Common myeloid progenitor, CD34-positive (primary cell): ENCODE results near the gene PAEP.
A peak's percentile ranks its signal among the peaks of the same experiment; 100 is the strongest.

ENCODE experiments used
- CTCF ChIA-PET: fragments of 350-600 bp; sonication (Branson Sonifier 250); formaldehyde crosslinking; loops from one replicate; lab custom pipeline; 2021; ENCODE audit warnings: antibody characterized with exemption; lab: Charles Lee
- POLR2A ChIA-PET: fragments of 350-600 bp; sonication (Branson Sonifier 250); formaldehyde crosslinking; loops from one replicate; lab custom pipeline; 2021; ENCODE audit warnings: antibody characterized with exemption; lab: Charles Lee
- DNase-seq, 3 donors: peaks; one replicate each; pipeline versions ENCODE4 v3.0.0 to v3.0.0-alpha.2; 2013
- H3K27ac ChIP-seq, 2 experiments: 1 replicate in 1 of 2; 2 replicates in 1 of 2; pipeline ENCODE4 v1.7.0; 2013; ENCODE audit warnings: inconsistent platforms in 2 of 2, low read length in 2 of 2, mild to moderate bottlenecking in 2 of 2, low read depth in 1 of 2, moderate library complexity in 1 of 2; ENCODE audit not compliant: severe bottlenecking in 2 of 2, insufficient read depth in 1 of 2, poor library complexity in 1 of 2
- H3K27me3 ChIP-seq, 5 experiments: replicated peaks in 2 of 5; 1 replicate in 3 of 5; 2 replicates in 2 of 5; pipeline versions ENCODE4 v1.6.1 to v1.7.0; 2013; ENCODE audit warnings: low read length in 4 of 5, mild to moderate bottlenecking in 2 of 5, moderate library complexity in 2 of 5, inconsistent platforms in 1 of 5; ENCODE audit not compliant: insufficient read depth in 5 of 5, control insufficient read depth in 4 of 5
- H3K36me3 ChIP-seq, 4 experiments: 1 replicate in 2 of 4; 2 replicates in 2 of 4; pipeline versions ENCODE4 v1.6.1 to v1.7.0; 2013; ENCODE audit warnings: low read length in 3 of 4, control low read depth in 1 of 4, mild to moderate bottlenecking in 1 of 4; ENCODE audit not compliant: control insufficient read depth in 4 of 4, insufficient read depth in 4 of 4
- H3K4me1 ChIP-seq, 4 experiments: 1 replicate in 3 of 4; 2 replicates in 1 of 4; pipeline versions ENCODE4 v1.6.1 to v1.7.1; 2013; ENCODE audit warnings: low read length in 3 of 4, mild to moderate bottlenecking in 3 of 4, control low read depth in 1 of 4, inconsistent platforms in 1 of 4, moderate library complexity in 1 of 4; ENCODE audit not compliant: control insufficient read depth in 4 of 4, insufficient read depth in 4 of 4; ENCODE audit errors: control extremely low read depth in 1 of 4
- H3K4me3 ChIP-seq, 7 experiments: 1 replicate in 4 of 7; 2 replicates in 3 of 7; pipeline versions ENCODE4 v1.5.1 to v1.7.0; 2013; ENCODE audit warnings: mild to moderate bottlenecking in 7 of 7, low read length in 6 of 7, moderate library complexity in 6 of 7, inconsistent platforms in 2 of 7, low read depth in 2 of 7, control low read depth in 1 of 7; ENCODE audit not compliant: insufficient read depth in 4 of 7, control insufficient read depth in 1 of 7; ENCODE audit errors: extremely low read depth in 1 of 7
- H3K9me3 ChIP-seq, 5 experiments: 1 replicate in 4 of 5; 2 replicates in 1 of 5; pipeline versions ENCODE4 v1.6.1 to v1.7.1; 2013; ENCODE audit warnings: low read length in 4 of 5, mild to moderate bottlenecking in 2 of 5, inconsistent platforms in 1 of 5, low read depth in 1 of 5, moderate library complexity in 1 of 5; ENCODE audit not compliant: control insufficient read depth in 4 of 5, insufficient read depth in 2 of 5; ENCODE audit errors: control extremely low read depth in 1 of 5
- WGBS: methylation state at CpG from one replicate; pipeline ENCODE4 v1.1.5; 2013; ENCODE audit not compliant: insufficient coverage; 5-methylcytosine and 5-hydroxymethylcytosine counted together

The PAEP gene

DNA sequence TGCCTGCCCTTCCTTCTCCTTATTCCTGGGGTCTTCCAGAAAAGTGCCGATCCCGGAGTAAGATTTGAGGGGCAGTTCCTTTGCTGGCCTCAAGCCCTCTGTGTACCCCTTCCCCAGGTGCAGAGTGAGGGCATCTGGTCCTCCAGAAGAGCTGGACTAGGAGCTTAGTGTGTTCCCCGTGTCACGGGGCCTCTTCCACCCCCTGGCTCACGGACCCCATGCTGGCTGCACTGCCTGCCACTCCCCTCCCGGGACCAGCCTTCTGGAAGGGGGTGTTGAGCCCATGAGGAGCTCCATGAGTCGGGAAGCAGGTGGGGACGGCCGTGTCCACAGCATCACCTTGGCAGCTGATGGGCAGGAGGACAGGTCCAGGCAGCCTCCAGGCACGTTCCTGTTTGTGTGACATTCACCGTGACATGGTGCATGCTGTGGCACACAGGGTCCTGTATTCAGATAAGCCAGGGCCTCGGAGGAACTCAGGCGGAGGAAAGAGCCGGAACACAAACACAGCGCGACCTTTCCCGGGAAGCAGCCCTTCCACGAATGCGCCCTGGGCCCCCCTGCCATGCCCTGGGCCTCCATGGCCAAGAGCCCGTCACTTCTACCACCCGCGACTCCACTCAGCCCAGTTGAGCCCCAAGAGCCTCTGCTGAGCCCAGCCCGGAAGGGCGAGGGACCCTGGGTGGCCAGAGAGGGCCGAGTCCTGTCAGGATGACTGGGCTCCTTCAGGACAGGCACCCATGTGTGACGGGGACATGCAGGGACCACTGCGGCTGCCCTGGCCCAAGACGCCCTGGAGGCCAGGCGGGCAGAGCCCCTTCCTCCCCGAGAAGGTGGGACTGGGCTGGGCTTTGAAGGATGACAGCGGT lies 46.2 kb upstream of the PAEP start:
- WGBS = 95% methylated on average over 28 of the region's 31 CpGs
- ChIA-PET POLR2A (no interaction called here), CTCF (no interaction called here)
- no peaks in the 10 kb centered on the region for H3K9me3 ChIP-seq
- no peak overlapping the region for H3K27ac ChIP-seq
- no peak overlapping the region for H3K4me3 ChIP-seq
- H3K36me3 ChIP-seq = no peaks in the 10 kb centered on the region
- H3K27me3 ChIP-seq = peaks cover 2 to 43% (median 3%) of the 10 kb centered on the region in 5 experiments
- peaks cover 0 to 9% (median 2%) of the 10 kb centered on the region in 4 experiments for H3K4me1 ChIP-seq
- DNase-seq = no peak

DNA sequence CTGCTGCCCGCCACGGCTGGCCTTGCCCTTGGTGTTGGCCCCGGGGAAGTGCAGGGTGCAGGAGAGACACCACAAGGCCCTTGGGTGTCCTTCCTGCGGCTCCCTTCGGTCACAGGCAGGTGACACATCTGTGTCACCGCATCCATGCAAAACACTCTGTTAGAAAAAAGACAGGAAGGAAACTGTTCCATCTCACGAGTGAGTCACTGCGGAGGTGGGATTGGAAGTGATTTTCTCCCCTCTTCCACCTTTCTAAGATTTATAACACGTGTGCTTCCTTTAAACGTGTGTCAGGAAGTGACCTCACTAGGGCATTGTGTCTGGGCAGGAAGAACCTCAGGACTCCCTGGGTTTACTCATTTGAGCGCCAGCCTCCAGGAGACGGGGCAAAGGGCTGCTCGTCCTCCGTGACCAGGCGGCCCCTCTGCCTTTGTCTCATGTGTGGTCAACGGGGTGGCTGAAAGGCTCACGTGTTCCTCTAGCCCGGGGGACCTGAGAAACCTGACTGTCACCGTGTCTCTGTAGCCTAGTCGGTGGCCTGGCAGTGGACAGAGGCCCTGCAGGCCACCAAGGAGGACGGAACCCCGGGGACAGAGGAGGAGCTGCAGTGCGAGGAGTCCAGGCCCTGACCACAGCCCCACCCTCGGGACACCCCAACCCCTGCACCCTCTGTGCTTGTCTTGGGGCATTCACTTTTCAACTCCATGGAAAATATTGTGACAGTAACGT lies 45.3 kb upstream of the PAEP start:
- WGBS = 55% methylated on average over 21 of the region's 25 CpGs
- peaks cover 2 to 45% (median 3%) of the 10 kb centered on the region in 5 experiments for H3K27me3 ChIP-seq
- peaks cover 0 to 8% (median 2%) of the 10 kb centered on the region in 4 experiments for H3K4me1 ChIP-seq
- POLR2A ChIA-PET = no interaction called here
- CTCF ChIA-PET = no interaction called here
- no peaks in the 10 kb centered on the region for H3K36me3 ChIP-seq
- H3K27ac ChIP-seq = no peak overlapping the region
- peak in 2 of 3 donors; percentile 21 to 31 for DNase-seq
- H3K4me3 ChIP-seq = no peak overlapping the region
- H3K9me3 ChIP-seq = no peaks in the 10 kb centered on the region

DNA sequence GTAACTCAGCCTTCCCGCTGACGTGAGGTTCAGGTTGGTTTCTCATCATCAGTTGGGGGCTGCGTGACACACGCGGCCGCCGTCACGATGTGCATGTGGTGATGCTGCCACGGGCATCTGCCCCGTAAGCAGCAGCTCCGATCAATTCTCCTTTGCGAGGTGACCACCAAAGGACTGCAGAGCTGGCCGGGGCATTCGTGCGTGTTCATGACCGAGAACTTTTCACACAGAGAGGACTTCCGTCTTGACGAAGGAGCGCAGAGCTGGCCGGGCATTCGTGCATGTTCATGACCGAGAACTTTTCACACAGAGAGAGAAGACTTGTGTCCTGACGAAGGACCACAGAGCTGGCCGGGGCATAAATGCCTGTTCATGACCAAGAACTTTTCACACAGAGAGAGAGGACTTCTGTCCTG lies 44.1 kb upstream of the PAEP start:
- WGBS = 96% methylated on average over 24 of the region's 24 CpGs
- no peaks in the 10 kb centered on the region for H3K36me3 ChIP-seq
- no peak for DNase-seq
- H3K9me3 ChIP-seq = no peaks in the 10 kb centered on the region
- H3K27ac ChIP-seq = no peak overlapping the region
- ChIA-PET POLR2A (no interaction called here), CTCF (interaction anchor here (1.5 kb wide), 1 partner anchor 13 kb away, joined by 5 read pairs; no protein-coding TSS in a partner anchor)
- peaks cover 2 to 42% (median 3%) of the 10 kb centered on the region in 5 experiments for H3K27me3 ChIP-seq
- H3K4me1 ChIP-seq = peaks cover 0 to 4% (median 1%) of the 10 kb centered on the region in 4 experiments
- no peak overlapping the region for H3K4me3 ChIP-seq

DNA sequence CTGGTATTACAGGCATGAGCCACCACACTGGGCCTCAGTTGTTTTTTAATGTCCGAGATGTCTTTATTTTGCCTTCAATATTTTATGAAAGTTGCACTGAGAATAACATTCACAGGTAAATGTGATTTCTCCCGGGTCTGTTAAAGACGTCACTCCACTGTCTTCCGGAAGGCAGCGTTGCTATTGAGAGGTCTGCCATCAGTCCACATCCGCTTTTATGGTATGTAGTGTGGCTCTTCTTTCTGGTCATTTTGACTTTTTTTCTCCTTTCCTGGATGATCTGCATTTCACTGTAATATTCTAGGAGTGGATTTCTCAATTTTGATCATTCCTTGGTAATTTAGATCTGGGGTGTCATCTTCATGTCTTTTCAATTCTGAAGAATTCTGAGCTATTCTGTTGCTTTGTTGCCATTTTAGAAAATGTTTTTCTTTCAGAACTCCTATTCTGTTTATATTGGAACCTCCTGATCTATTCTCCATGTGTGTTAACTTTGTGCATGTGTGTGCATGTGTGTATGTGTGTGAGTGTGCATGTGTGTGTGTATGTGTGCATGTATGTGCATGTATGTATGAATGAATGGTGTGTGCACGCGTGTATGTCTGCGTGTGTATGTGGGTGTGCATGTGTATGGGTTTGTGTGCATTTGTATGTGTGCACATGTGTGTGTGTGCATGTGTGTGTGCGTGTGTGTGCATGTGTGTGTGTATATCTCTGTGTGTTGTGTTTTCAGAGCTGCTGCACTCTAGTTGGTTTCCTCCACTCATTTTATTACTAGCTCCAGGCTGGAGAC lies 42.2 kb upstream of the PAEP start:
- no peak overlapping the region for H3K4me3 ChIP-seq
- H3K27me3 ChIP-seq = peaks cover 2 to 38% (median 3%) of the 10 kb centered on the region in 5 experiments
- ChIA-PET CTCF (no interaction called here), POLR2A (no interaction called here)
- no peaks in the 10 kb centered on the region for H3K9me3 ChIP-seq
- peaks cover 0 to 4% (median 1%) of the 10 kb centered on the region in 4 experiments for H3K4me1 ChIP-seq
- 98% methylated on average over 6 of the region's 10 CpGs for WGBS
- no peak overlapping the region for H3K27ac ChIP-seq
- DNase-seq = no peak
- H3K36me3 ChIP-seq = no peaks in the 10 kb centered on the region

DNA sequence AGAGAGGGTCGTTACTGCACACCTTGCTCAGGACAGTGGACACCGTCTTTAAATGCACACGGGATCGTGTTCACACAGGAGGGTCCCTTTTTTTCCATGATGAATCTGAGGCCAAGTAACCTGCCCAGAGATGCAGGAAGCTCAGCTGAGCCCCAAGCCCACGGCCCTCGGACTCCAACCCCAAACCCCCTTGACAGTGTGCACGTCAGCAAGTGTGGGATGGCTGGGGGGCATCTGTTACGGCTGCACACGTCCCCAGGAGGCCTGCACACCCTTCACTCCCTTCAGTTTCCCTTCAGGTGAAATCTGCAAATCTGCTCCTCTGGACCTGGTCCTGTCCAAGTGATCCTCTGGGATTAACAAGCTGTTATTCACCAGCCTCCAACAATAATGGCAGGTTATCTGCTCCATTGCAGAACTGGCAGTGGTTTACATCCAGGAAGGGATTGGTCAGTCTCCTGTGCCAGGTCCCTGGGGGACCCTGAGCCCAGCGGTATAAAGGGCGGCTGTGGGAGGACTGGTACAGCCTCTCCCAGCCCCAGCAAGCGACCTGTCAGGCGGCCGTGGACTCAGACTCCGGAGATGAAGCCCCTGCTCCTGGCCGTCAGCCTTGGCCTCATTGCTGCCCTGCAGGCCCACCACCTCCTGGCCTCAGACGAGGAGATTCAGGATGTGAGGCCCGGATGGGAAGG lies 40.5 kb upstream of the PAEP start, which contains the start of gene LCN1:
TSS of gene LCN1 (plus strand) at position 525 of the 692 bp plus-strand sequence. CDS start at position 583, 58 bp downstream.
- Histone ChIP-seq H3K4me3 (no peak within 1 kb of the TSS), H3K36me3 (no peaks in the 10 kb centered on the region), H3K27me3 (peaks cover 2 to 29% (median 3%) of the 10 kb centered on the region in 5 experiments), H3K4me1 (peaks cover 0 to 4% (median 1%) of the 10 kb centered on the region in 4 experiments), H3K9me3 (no peaks in the 10 kb centered on the region), H3K27ac (no peak within 1 kb of the TSS)
- ChIA-PET POLR2A (no interaction called here), CTCF (no interaction called here)
- DNase-seq = no peak
- 96% methylated on average over 13 of the region's 18 CpGs for WGBS

DNA sequence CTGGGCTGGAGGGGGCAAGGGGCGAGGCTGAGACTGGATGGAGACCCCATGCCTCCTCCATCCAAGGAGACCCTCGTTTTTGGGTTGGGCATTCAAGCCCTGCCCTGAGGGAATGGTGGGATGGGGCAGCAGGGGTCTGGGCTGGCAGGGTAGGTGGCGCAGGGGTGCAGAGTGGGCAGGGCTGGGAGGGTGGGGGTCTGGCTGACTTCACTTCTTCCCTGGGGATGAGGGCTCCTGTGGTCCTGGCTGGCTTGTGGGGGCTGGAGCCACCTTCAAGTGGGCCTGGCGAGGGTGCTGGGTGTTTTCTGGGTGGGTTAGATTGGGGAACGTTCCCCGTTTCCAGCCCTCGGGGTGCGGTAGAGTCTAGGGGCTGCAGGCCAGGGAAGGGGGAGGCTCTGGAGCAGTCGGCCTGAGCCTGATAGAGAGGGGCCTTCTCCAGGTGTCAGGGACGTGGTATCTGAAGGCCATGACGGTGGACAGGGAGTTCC lies 39.9 kb upstream of the PAEP start:
- no peak overlapping the region for H3K27ac ChIP-seq
- CTCF ChIA-PET = no interaction called here
- no peaks in the 10 kb centered on the region for H3K9me3 ChIP-seq
- no peak for DNase-seq
- H3K4me1 ChIP-seq = no peaks in the 10 kb centered on the region
- POLR2A ChIA-PET = no interaction called here
- 100% methylated on average over 1 of the region's 11 CpGs for WGBS
- H3K4me3 ChIP-seq = no peak overlapping the region
- H3K27me3 ChIP-seq = peaks cover 2 to 26% (median 3%) of the 10 kb centered on the region in 5 experiments
- H3K36me3 ChIP-seq = no peaks in the 10 kb centered on the region
